NCI-H1694 treated with DMSO at 0.1 percent for 48 hours (cell line): Measurements from ENCODE around the gene IL16.

Experiments used
- DNase-seq: peaks from one replicate; lab custom pipeline; 2025; lab: John Stamatoyannopoulos, UW

IL16 gene

GRCh38 chr15:81256916-81257315 is 60.2 kb downstream of the IL16 start:
- DNase-seq = peak; percentile 35

- DNase-seq = no peak
These were observed 60.8 kb downstream of the IL16 start for GRCh38 chr15:81257435-81257834.

- DNase-seq = no peak
These were observed 61.8 kb downstream of the IL16 start for GRCh38 chr15:81258455-81258854.

GRCh38 chr15:81259760-81260298 is 63.1 kb downstream of the IL16 start:
- DNase-seq = no peak

GRCh38 chr15:81261172-81261811 is 64.6 kb downstream of the IL16 start:
- DNase-seq = no peak

- DNase-seq = no peak
These were observed 66.8 kb downstream of the IL16 start for GRCh38 chr15:81263477-81263876.

GRCh38 chr15:81264072-81264857 is 67.6 kb downstream of the IL16 start:
- DNase-seq = no peak

- DNase-seq = no peak
These were observed 68.7 kb downstream of the IL16 start for GRCh38 chr15:81265256-81265943.

GRCh38 chr15:81265944-81266775 is 69.5 kb downstream of the IL16 start:
- peak; percentile 72 for DNase-seq

GRCh38 chr15:81268340-81268739 is 71.7 kb downstream of the IL16 start:
- DNase-seq = no peak

- no peak for DNase-seq
These were observed 72.4 kb downstream of the IL16 start for GRCh38 chr15:81268881-81269601.

- DNase-seq = no peak
These were observed 73.5 kb downstream of the IL16 start for GRCh38 chr15:81270188-81270587.

GRCh38 chr15:81270781-81271491 is 74.3 kb downstream of the IL16 start:
- no peak for DNase-seq

GRCh38 chr15:81271761-81272644 is 75.3 kb downstream of the IL16 start:
- DNase-seq = no peak

GRCh38 chr15:81273200-81273599 is 76.5 kb downstream of the IL16 start:
- no peak for DNase-seq

GRCh38 chr15:81273855-81274254 is 77.2 kb downstream of the IL16 start:
- no peak for DNase-seq

- no peak for DNase-seq
These were observed 77.6 kb downstream of the IL16 start for GRCh38 chr15:81274255-81274654.

GRCh38 chr15:81274931-81275707 is 78.4 kb downstream of the IL16 start:
- peak; percentile 66 for DNase-seq
